CD4-positive, CD25-positive, alpha-beta regulatory T cell (primary cell): ENCODE measurements around the gene PDE6C. TPM values are rescaled to one million over a fixed set of nuclear protein-coding genes. Genes with fewer than 3 reads are reported as not detected.
A peak's percentile ranks its signal among the peaks of the same experiment; 100 is the strongest.

ENCODE experiments used
- ATAC-seq, 2 donors: fragments of 150-1000 bp; cut with Tn5 transposase; one replicate each; pipeline ENCODE4 v1.10.0; 2021; ENCODE audit warnings: low read depth in 2 of 2, moderate number of reproducible peaks in 2 of 2, moderate library complexity in 1 of 2
- DNase-seq, 3 donors: peaks; one replicate each; pipeline versions ENCODE4 v3.0.0 to v3.0.0-alpha.2; 2012 to 2022; ENCODE audit warnings: mixed read lengths in 1 of 3
- H3K27ac ChIP-seq: one replicate; pipeline ENCODE4 v1.7.0; 2013; ENCODE audit warnings: mild to moderate bottlenecking, low read length; ENCODE audit not compliant: insufficient read depth, poor library complexity, severe bottlenecking
- H3K27me3 ChIP-seq: one replicate; pipeline ENCODE4 v1.7.0; 2013; ENCODE audit warnings: low read length; ENCODE audit not compliant: control insufficient read depth, insufficient read depth
- H3K36me3 ChIP-seq: one replicate; pipeline ENCODE4 v1.7.0; 2013; ENCODE audit warnings: mild to moderate bottlenecking, low read length, moderate library complexity; ENCODE audit not compliant: control insufficient read depth, insufficient read depth
- H3K4me1 ChIP-seq: 2 replicates; pipeline ENCODE4 v1.7.0; 2013; ENCODE audit warnings: mild to moderate bottlenecking, low read length; ENCODE audit not compliant: insufficient read depth, control insufficient read depth, poor library complexity, severe bottlenecking
- H3K4me3 ChIP-seq: one replicate; pipeline ENCODE4 v1.7.0; 2013; ENCODE audit warnings: low read depth, mild to moderate bottlenecking, low read length, moderate library complexity
- H3K9me3 ChIP-seq, 2 experiments: 1 replicate in 1 of 2; 2 replicates in 1 of 2; pipeline ENCODE4 v1.7.0; 2013; ENCODE audit warnings: low read length in 2 of 2, mild to moderate bottlenecking in 1 of 2, moderate library complexity in 1 of 2; ENCODE audit not compliant: control insufficient read depth in 2 of 2
- H3K27ac Mint-ChIP-seq, 3 donors: one replicate each; pipeline ENCODE4 v1.8.0; 2020 to 2022; ENCODE audit warnings: mild to moderate bottlenecking in 3 of 3, mixed read lengths in 3 of 3, moderate library complexity in 2 of 3
- H3K27me3 Mint-ChIP-seq: one replicate; pipeline ENCODE4 v1.8.0; 2022; ENCODE audit warnings: mild to moderate bottlenecking, mixed read lengths
- H3K36me3 Mint-ChIP-seq: one replicate; pipeline ENCODE4 v1.8.0; 2020; ENCODE audit warnings: mixed read lengths
- H3K4me1 Mint-ChIP-seq, 4 donors: one replicate each; pipeline ENCODE4 v1.8.0; 2020 to 2022; ENCODE audit warnings: mixed read lengths in 4 of 4, mild to moderate bottlenecking in 1 of 4
- H3K4me3 Mint-ChIP-seq, 4 donors: one replicate each; pipeline ENCODE4 v1.8.0; 2020 to 2022; ENCODE audit warnings: mild to moderate bottlenecking in 4 of 4, mixed read lengths in 4 of 4, moderate library complexity in 3 of 4
- H3K9me3 Mint-ChIP-seq, 7 donors: one replicate each; pipeline ENCODE4 v1.8.0; 2020 to 2022; ENCODE audit warnings: mixed read lengths in 7 of 7, mild to moderate bottlenecking in 3 of 7, moderate library complexity in 2 of 7
- polyA plus RNA-seq, 4 donors: library from polyadenylated mRNA; unstranded; fragments of 300-500 nt; fragmentation: Illumina TruSeq; gene quantifications; one replicate each; pipeline ENCODE4 v1.2.3, GENCODE V29; 2021
- total RNA-seq: library from RNA; stranded (reverse); gene quantifications from one replicate; pipeline ENCODE4 v1.2.3, GENCODE V29; 2022

Gene PDE6C
- total and polyA plus RNA-seq, 5 donors from 2014 or later: not detected

DNA sequence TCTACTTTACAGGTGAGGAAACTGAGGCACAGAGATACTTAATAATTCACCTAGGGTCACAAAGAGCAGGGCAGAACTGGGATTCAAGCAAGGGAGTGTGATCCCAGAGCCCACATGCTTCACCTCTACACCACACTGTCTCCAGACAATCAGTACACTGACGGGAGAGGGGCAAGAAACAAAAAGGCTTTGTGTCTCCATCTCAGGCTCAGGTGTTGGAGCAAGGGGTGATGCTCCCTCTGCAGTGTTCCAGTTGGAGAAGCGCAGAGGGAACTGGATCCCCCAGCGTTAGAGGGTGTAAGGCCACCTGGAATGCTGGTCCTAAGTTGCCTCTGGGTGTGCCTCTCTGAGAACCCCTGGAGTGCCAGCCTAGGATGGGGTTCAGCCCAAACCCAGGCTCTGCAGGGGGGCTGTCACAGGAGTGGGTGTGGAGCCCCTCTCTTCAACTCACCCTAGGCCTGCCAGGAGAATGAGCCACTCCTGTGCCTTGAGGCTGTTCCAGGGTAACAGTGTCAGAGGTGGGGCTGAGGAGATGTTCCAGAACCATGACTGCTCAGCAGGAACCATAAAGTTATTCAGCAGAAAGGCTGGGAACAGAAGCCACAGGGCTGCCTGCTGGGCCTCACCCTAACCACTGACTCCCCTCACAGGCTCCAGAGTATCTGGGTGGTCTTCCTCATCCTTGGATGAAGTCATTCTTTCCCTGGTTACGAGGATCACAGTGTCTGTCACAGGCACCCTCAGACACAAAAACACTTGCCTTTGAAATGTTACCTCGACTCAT, 16.8 kb upstream of the PDE6C start:
- Mint-ChIP-seq H3K27me3 (peaks cover 27% of the 10 kb centered on the region), H3K4me3 (no peak overlapping the region), H3K9me3 (no peaks in the 10 kb centered on the region), H3K4me1 (no peaks in the 10 kb centered on the region), H3K36me3 (no peaks in the 10 kb centered on the region), H3K27ac (peak overlapping the region in 1 of 3 donors; percentile 20)
- ATAC-seq: no peak
- Histone ChIP-seq H3K27ac (no peak overlapping the region), H3K4me3 (no peak overlapping the region), H3K4me1 (no peaks in the 10 kb centered on the region), H3K9me3 (no peaks in the 10 kb centered on the region), H3K27me3 (no peaks in the 10 kb centered on the region), H3K36me3 (no peaks in the 10 kb centered on the region)
- DNase-seq: no peak

DNA sequence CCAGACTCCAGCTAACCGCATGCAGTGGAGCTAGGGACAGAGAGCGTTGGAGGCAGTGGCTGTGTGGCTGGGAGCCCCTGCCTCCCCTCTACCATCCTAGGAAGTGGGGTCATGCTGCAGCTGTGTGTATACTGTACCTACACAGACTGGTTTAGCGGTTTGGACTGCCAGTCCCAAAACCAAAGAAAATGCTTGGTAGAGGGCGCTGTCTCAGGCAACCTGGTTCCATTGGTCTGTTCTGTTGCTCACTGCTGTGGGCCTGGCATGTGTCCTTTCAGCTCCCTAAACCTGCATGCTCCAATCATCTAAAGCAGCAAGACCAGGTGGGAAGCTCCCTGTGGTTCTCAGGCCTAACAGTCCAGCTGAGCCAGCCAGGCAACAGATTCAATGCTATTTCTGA, 15.8 kb upstream of the PDE6C start:
- DNase-seq (no peak), ATAC-seq (no peak)
- Histone ChIP-seq H3K4me3 (no peak overlapping the region), H3K27ac (no peak overlapping the region), H3K36me3 (no peaks in the 10 kb centered on the region), H3K4me1 (no peaks in the 10 kb centered on the region), H3K9me3 (no peaks in the 10 kb centered on the region), H3K27me3 (no peaks in the 10 kb centered on the region)
- no peaks in the 10 kb centered on the region for H3K36me3 Mint-ChIP-seq
- no peaks in the 10 kb centered on the region for H3K9me3 Mint-ChIP-seq
- no peaks in the 10 kb centered on the region for H3K4me1 Mint-ChIP-seq
- peaks cover 29% of the 10 kb centered on the region for H3K27me3 Mint-ChIP-seq
- no peak overlapping the region for H3K27ac Mint-ChIP-seq
- H3K4me3 Mint-ChIP-seq: no peak overlapping the region

DNA sequence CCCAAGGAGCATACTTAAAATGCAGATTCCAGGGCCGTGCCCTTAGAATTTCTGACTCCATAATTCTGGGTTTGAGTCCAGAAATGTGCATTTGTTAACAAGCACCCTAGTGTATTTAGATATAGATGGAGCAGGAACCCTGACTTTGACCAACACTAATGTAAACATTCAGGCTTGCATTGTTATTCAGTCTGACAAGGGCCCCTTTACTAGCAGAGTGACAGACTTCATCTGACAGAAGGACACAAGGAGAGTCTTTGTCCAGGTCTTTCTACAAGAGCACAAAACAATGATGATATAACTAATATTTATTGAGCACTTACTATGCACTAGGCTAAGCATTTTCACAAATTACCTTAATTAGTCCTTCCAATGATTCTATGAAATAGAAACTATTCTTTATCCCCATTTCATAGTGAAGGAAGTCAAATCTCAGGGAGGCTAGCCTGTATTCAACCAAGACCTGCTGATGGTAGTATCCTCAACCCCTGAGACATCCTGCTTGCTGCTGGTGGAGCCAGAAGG, 15.2 kb upstream of the PDE6C start:
- DNase-seq (no peak), ATAC-seq (no peak)
- Mint-ChIP-seq H3K27me3 (peaks cover 35% of the 10 kb centered on the region), H3K4me1 (no peaks in the 10 kb centered on the region), H3K36me3 (no peaks in the 10 kb centered on the region), H3K4me3 (no peak overlapping the region), H3K27ac (no peak overlapping the region), H3K9me3 (no peaks in the 10 kb centered on the region)
- Histone ChIP-seq H3K4me3 (no peak overlapping the region), H3K9me3 (no peaks in the 10 kb centered on the region), H3K4me1 (no peaks in the 10 kb centered on the region), H3K36me3 (no peaks in the 10 kb centered on the region), H3K27ac (no peak overlapping the region), H3K27me3 (peaks cover 1% of the 10 kb centered on the region)

DNA sequence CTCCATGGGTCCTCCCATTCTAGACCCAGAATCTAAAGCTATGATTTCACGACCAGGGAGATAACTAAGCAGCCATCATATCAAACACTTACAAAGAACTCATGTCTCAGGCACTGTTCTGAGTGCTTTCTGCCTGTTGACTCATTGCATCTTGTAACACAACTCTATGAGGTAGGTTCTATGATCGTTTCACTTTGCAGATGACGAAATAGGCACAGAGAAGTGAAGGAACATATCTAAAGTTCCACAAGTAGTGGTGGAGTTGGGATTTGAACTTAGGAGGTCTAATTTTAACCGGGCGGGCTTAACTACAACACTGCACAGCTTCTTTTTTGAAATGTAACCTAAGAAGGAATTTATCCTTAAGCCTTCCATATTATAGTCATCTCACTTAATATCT, 14.2 kb upstream of the PDE6C start:
- peaks cover 7% of the 10 kb centered on the region for H3K27me3 ChIP-seq
- Mint-ChIP-seq H3K4me3 (no peak overlapping the region), H3K4me1 (no peaks in the 10 kb centered on the region), H3K27me3 (peaks cover 44% of the 10 kb centered on the region), H3K9me3 (no peaks in the 10 kb centered on the region), H3K36me3 (no peaks in the 10 kb centered on the region), H3K27ac (no peak overlapping the region)
- H3K9me3 ChIP-seq: no peaks in the 10 kb centered on the region
- no peaks in the 10 kb centered on the region for H3K36me3 ChIP-seq
- no peak overlapping the region for H3K4me3 ChIP-seq
- no peak for ATAC-seq
- no peak overlapping the region for H3K27ac ChIP-seq
- no peak for DNase-seq
- no peaks in the 10 kb centered on the region for H3K4me1 ChIP-seq

DNA sequence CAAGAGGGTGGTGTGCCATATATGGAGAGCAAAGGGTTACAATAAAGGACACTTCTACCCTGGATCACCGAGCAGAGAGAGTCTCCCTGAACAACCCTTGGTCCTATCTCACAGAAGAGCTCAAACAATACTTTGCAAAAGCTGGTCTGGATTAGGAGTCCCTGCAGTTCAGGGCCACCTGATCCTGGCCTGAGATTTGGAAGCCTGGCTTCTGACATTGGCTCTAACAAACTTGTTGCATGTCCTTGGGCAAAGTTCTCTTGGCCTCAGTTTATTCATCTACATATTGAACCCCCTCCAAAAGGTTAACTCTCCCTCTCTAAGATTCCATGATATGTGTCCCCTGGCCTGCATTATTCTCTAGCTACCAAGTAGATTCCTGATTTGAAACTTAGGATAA, 13.0 kb upstream of the PDE6C start:
- H3K4me1 ChIP-seq: no peaks in the 10 kb centered on the region
- no peaks in the 10 kb centered on the region for H3K9me3 ChIP-seq
- H3K36me3 ChIP-seq: no peaks in the 10 kb centered on the region
- no peak for DNase-seq
- H3K4me3 ChIP-seq: no peak overlapping the region
- peaks cover 7% of the 10 kb centered on the region for H3K27me3 ChIP-seq
- H3K27me3 Mint-ChIP-seq: peaks cover 56% of the 10 kb centered on the region
- no peak for ATAC-seq
- no peak overlapping the region for H3K27ac Mint-ChIP-seq
- no peak overlapping the region for H3K4me3 Mint-ChIP-seq
- H3K36me3 Mint-ChIP-seq: no peaks in the 10 kb centered on the region
- no peak overlapping the region for H3K27ac ChIP-seq
- H3K4me1 Mint-ChIP-seq: no peaks in the 10 kb centered on the region
- peaks cover 0 to 1% (median 0%) of the 10 kb centered on the region in 7 donors for H3K9me3 Mint-ChIP-seq

DNA sequence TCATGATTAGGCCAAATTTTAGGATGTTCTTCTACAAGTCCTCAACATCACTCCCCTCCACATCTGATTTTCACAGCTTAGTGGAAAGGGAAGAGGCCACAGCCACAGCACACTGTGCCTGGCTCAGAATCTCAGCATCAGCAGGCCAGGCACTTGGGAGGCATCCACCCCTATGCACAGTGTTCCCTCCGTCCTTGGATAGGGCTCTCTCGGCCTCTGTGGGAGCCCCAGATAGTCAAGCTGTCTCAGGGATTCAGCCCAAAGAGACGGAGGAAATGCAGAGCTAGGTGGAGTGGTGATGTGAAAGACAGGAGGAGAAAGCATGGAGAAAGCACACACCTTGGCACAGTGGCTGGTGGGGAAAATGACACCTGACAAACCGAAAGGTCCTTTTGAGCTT, 12.6 kb upstream of the PDE6C start:
- Mint-ChIP-seq H3K36me3 (no peaks in the 10 kb centered on the region), H3K27ac (no peak overlapping the region), H3K4me1 (no peaks in the 10 kb centered on the region), H3K9me3 (peaks cover 0 to 1% (median 0%) of the 10 kb centered on the region in 7 donors), H3K27me3 (peaks cover 57% of the 10 kb centered on the region), H3K4me3 (peak overlapping the region in 1 of 4 donors; percentile 56)
- Histone ChIP-seq H3K36me3 (no peaks in the 10 kb centered on the region), H3K4me3 (no peak overlapping the region), H3K4me1 (no peaks in the 10 kb centered on the region), H3K27me3 (peaks cover 10% of the 10 kb centered on the region), H3K9me3 (no peaks in the 10 kb centered on the region), H3K27ac (no peak overlapping the region)
- DNase-seq (no peak), ATAC-seq (no peak)

DNA sequence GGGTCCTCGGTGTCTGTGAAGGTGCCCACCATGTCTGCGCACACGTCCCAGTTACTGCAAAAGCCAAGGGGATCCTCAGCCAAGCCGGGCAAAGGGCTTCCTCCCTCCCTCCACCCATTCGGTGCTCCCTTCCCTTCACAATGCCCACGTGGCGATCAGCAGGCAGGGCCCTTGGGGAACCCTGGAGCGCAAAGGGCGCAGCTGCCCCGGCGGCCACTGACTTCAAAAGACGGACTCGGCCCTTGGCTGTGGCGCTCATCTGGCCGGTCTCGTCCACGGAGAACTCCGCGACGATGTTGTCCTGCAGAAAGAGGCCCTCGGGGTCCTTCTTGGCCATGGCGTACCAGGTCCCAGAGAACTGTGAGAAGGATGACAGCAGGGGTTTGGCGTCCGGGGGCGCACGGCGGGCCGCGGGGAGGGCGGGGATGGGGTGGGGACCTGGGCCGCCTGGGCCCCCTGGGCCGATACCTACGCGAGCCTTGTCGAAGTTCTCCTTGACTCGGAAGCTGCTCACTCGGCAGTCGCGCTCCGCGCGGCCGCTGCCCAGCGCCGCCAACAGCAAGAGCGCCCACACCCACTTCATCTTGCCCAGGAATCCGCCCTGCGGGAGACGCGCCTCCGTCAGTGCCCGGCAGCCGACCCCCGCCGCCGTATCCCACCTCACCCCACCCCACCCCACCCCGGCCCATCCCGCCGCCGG, 11.7 kb upstream of the PDE6C start:
- H3K36me3 ChIP-seq: no peaks in the 10 kb centered on the region
- ATAC-seq (no peak), DNase-seq (no peak)
- H3K9me3 ChIP-seq: no peaks in the 10 kb centered on the region
- peaks cover 0 to 1% (median 0%) of the 10 kb centered on the region in 7 donors for H3K9me3 Mint-ChIP-seq
- peaks cover 10% of the 10 kb centered on the region for H3K27me3 ChIP-seq
- H3K36me3 Mint-ChIP-seq: no peaks in the 10 kb centered on the region
- H3K4me3 Mint-ChIP-seq: no peak overlapping the region
- no peak overlapping the region for H3K4me3 ChIP-seq
- peaks cover 62% of the 10 kb centered on the region for H3K27me3 Mint-ChIP-seq
- no peaks in the 10 kb centered on the region for H3K4me1 ChIP-seq
- H3K27ac Mint-ChIP-seq: no peak overlapping the region
- no peak overlapping the region for H3K27ac ChIP-seq
- H3K4me1 Mint-ChIP-seq: no peaks in the 10 kb centered on the region
